GM18499 (cell line): Measurements from ENCODE around the gene TAF1B.

Experiments
- ATAC-seq: cut with Tn5 transposase; IDR thresholded peaks from one replicate; pipeline ENCODE4 v1.9.1; 2021; ENCODE audit warnings: moderate number of reproducible peaks; ENCODE audit not compliant: insufficient read depth, unreplicated experiment

The TAF1B gene

DNA sequence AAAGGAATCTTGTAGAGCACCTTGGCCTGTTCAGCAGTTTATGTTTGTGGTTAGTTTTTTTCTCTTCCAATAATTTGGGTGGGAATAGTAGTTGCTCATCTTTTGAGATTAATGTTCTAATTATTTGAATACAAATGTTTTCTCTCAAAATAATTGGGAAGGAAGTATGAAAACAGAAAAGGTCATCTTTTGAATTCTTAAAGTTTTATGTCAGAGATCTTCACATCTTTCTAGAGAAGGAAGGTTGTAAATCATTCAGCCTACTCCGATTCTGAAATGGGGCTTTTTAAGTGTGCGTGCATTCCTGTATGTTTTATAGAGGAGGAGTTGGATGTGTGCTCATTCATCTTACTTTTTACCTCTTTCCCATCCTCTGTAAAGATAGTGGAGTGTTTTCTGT lies 137.2 kb downstream of the TAF1B start:
- no peak for ATAC-seq

DNA sequence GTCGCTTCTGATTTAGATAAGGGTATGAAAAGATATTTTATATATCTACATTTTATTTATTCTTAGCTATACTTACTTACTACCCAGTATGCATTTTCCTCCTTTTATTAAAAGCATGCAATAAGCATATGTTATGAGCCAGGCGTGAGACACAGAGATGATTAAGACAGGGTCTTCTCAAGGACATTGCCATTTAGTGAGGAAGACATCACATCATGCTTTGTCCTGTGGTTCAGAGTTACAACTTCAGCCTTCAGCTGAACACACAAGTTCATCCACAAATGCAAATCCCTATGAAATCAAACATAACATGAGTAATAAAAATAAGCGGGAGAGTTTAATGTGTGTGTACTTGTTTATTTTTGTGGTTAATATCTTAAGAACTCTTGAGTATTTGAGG lies 138.4 kb downstream of the TAF1B start:
- no peak for ATAC-seq

DNA sequence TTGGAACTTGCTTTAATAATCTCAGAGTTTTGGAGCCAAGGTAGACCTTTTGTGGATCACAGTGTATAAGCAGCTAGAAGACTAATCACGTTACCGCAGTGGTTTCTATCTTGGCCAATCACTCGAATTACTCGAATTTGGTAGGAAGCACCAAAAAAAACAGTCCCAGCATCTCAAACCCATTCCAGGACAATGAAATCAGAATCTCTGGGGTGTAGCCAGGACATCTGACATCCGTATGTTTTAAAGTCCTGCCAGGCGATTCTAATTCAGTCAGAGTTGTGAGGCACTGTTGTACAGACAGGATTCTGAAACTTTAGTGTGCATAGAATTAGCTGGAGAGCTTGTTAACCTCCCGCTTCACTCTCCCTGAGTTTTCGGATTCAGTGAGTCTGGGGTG lies 139.0 kb downstream of the TAF1B start:
- ATAC-seq = no peak

DNA sequence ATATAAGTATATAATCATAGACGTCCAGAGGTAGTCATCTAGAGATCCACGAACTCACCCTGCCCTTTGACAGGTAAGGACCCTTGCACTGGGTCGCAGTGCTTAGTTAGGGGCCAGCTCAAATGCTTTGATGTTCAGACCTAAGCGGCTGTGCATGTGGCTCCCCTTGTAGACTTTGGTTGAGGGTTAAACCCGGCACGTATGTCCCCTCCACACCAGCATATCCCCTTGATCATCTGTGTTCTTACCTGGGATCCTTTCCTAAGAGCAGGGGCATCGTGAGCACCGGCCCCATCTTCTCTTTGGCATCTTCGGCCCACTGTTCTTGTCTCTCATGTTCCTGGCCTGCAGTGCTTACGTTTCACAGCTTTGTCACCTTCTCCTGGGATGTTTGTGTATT lies 139.6 kb downstream of the TAF1B start:
- ATAC-seq = no peak

DNA sequence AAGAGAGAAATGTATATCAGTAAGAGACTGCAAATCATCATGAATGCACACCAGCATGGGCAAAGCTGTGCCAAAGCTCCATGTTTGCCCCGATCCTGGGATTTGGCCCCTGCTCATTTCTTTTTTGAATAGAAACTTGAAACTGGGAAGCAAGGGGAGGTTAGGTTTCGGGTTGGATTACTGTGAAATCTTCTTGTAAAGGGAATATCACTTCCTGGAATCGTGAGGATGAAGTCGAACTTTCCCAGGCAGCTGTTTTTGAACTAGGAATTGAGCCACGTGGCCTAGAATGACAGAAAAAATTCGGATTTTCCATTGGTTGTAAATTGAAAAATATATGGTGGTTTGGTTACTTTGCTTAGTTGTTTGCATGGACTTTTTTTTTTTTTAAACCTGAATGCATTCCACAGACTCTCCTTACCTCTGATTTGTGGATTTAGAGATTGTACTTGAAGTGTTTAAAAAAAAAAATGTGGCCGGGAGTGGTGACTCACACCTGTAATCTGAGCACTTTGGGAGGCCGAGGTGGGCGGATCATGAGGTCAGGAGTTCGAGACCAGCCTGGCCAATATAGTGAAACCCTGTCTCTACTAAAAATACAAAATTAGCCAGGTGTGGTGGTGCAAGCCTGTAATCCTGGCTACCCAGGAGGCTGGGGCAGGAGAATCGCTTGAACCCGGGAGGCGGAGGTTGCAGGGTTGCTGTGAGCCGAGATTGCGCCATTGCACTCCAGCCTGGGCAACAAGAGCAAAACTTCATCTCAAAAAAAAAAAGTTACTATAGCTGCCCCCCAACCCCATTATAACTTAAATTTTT lies 140.3 kb downstream of the TAF1B start:
- ATAC-seq = no peak
